Naive thymus-derived CD4-positive, alpha-beta T cell (primary cell): ENCODE measurements around the gene CCDC63. TPM values are rescaled to one million over a fixed set of nuclear protein-coding genes. Genes with fewer than 3 reads are reported as not detected.

Experiments used
- ATAC-seq: fragments of 150-1000 bp; cut with Tn5 transposase; 2 replicates; pipeline ENCODE4 v1.10.0; 2021; ENCODE audit warnings: mild to moderate bottlenecking, moderate library complexity
- CTCF ChIA-PET: fragments of 350-600 bp; sonication (Branson Sonifier 250); formaldehyde crosslinking; loops from one replicate; lab custom pipeline; 2021; ENCODE audit warnings: antibody characterized with exemption; lab: Charles Lee
- POLR2A ChIA-PET: fragments of 350-600 bp; sonication (Branson Sonifier 250); formaldehyde crosslinking; loops from one replicate; lab custom pipeline; 2021; ENCODE audit warnings: antibody characterized with exemption, inconsistent platforms; lab: Charles Lee
- DNase-seq, 9 donors: peaks; one replicate each; pipeline versions ENCODE4 v3.0.0 to v3.0.0-alpha.2; 2020 to 2022; ENCODE audit warnings: mixed read lengths in 1 of 9
- H3K27ac ChIP-seq: one replicate; pipeline ENCODE4 v1.7.0; 2013; ENCODE audit warnings: mild to moderate bottlenecking, low read depth, low read length, moderate library complexity
- H3K27me3 ChIP-seq, 2 donors: one replicate each; pipeline ENCODE4 v1.7.0; 2013; ENCODE audit warnings: low read length in 2 of 2, mild to moderate bottlenecking in 2 of 2, moderate library complexity in 2 of 2; ENCODE audit not compliant: control insufficient read depth in 2 of 2, insufficient read depth in 2 of 2
- H3K36me3 ChIP-seq, 3 experiments: 1 replicate in 2 of 3; 2 replicates in 1 of 3; pipeline ENCODE4 v1.7.0; 2013; ENCODE audit warnings: low read length in 3 of 3, mild to moderate bottlenecking in 3 of 3, moderate library complexity in 1 of 3; ENCODE audit not compliant: insufficient read depth in 3 of 3, control insufficient read depth in 2 of 3
- H3K4me1 ChIP-seq, 2 donors: one replicate each; pipeline ENCODE4 v1.7.0; 2013; ENCODE audit warnings: low read length in 2 of 2, mild to moderate bottlenecking in 2 of 2, moderate library complexity in 1 of 2; ENCODE audit not compliant: control insufficient read depth in 2 of 2, insufficient read depth in 2 of 2
- H3K4me3 ChIP-seq: 2 replicates; pipeline ENCODE4 v1.7.0; 2013; ENCODE audit warnings: mild to moderate bottlenecking, low read length
- H3K9me3 ChIP-seq, 3 experiments: 1 replicate in 2 of 3; 2 replicates in 1 of 3; pipeline ENCODE4 v1.7.0; 2013; ENCODE audit warnings: low read length in 3 of 3; ENCODE audit not compliant: control insufficient read depth in 2 of 3
- H3K27ac Mint-ChIP-seq, 9 donors: one replicate each; pipeline ENCODE4 v1.8.0; 2020 to 2022; ENCODE audit warnings: mixed read lengths in 9 of 9, mild to moderate bottlenecking in 8 of 9, moderate library complexity in 5 of 9, inconsistent platforms in 2 of 9
- H3K27me3 Mint-ChIP-seq, 5 donors: one replicate each; pipeline ENCODE4 v1.8.0; 2021 to 2022; ENCODE audit warnings: mixed read lengths in 5 of 5, mild to moderate bottlenecking in 1 of 5
- H3K36me3 Mint-ChIP-seq, 5 donors: one replicate each; pipeline ENCODE4 v1.8.0; 2020 to 2022; ENCODE audit warnings: mixed read lengths in 5 of 5, mild to moderate bottlenecking in 3 of 5, inconsistent platforms in 1 of 5
- H3K4me1 Mint-ChIP-seq, 7 donors: one replicate each; pipeline ENCODE4 v1.8.0; 2020 to 2022; ENCODE audit warnings: mixed read lengths in 7 of 7, mild to moderate bottlenecking in 3 of 7, inconsistent platforms in 1 of 7
- H3K4me3 Mint-ChIP-seq, 10 donors: one replicate each; pipeline ENCODE4 v1.8.0; 2020 to 2022; ENCODE audit warnings: mild to moderate bottlenecking in 10 of 10, mixed read lengths in 10 of 10, moderate library complexity in 6 of 10, inconsistent platforms in 2 of 10
- H3K9me3 Mint-ChIP-seq, 11 donors: one replicate each; pipeline ENCODE4 v1.8.0; 2020 to 2022; ENCODE audit warnings: mixed read lengths in 11 of 11, mild to moderate bottlenecking in 4 of 11, inconsistent platforms in 1 of 11, moderate library complexity in 1 of 11
- intact Hi-C, 2 donors: fragments of 100-400 bp; cut with micrococcal nuclease; formaldehyde crosslinking; loops; one replicate each; pipeline ENCODE4 v1.15.1; 2023
- polyA plus RNA-seq, 2 donors: library from polyadenylated mRNA; unstranded; fragments of 300-500 nt; fragmentation: Illumina TruSeq; gene quantifications; one replicate each; pipeline ENCODE4 v1.2.3, GENCODE V29; 2021
- total RNA-seq, 6 experiments: library from RNA in 5 of 6; stranded (reverse) in 5 of 6; gene quantifications; 1 replicate in 5 of 6; 2 replicates in 1 of 6; pipeline ENCODE4 v1.2.3 and lab custom pipeline; 2021 to 2026

The CCDC63 gene
- total and polyA plus RNA-seq, 7 experiments from 2014 or later: not detected

GRCh38 chr12:110927546-110927945, 80.8 kb downstream of the CCDC63 start:
- Mint-ChIP-seq H3K4me1 (no peaks in the 10 kb centered on the region), H3K36me3 (no peaks in the 10 kb centered on the region), H3K9me3 (no peaks in the 10 kb centered on the region), H3K4me3 (no peak overlapping the region), H3K27ac (no peak overlapping the region), H3K27me3 (peaks cover 0 to 5% (median 4%) of the 10 kb centered on the region in 5 donors)
- H3K36me3 ChIP-seq: no peaks in the 10 kb centered on the region
- no peak for ATAC-seq
- no peaks in the 10 kb centered on the region for H3K9me3 ChIP-seq
- H3K4me1 ChIP-seq: no peaks in the 10 kb centered on the region
- DNase-seq: no peak
- CTCF ChIA-PET: interaction anchor here (0.9 kb wide), 1 partner anchor 345 kb away, joined by 3 read pairs; no protein-coding TSS in a partner anchor
- no peak overlapping the region for H3K4me3 ChIP-seq
- H3K27me3 ChIP-seq: no peaks in the 10 kb centered on the region
- POLR2A ChIA-PET: interaction anchor here (0.6 kb wide), 1 partner anchor 34 kb away, joined by 3 read pairs; no protein-coding TSS in a partner anchor
- intact Hi-C loops: no loop called here
- H3K27ac ChIP-seq: no peak overlapping the region

- ChIA-PET POLR2A (no interaction called here), CTCF (no interaction called here)
- no peaks in the 10 kb centered on the region for H3K4me1 ChIP-seq
- H3K27ac ChIP-seq: no peak overlapping the region
- ATAC-seq: no peak
- DNase-seq: no peak
- H3K9me3 ChIP-seq: no peaks in the 10 kb centered on the region
- no peak overlapping the region for H3K27ac Mint-ChIP-seq
- no peak overlapping the region for H3K4me3 Mint-ChIP-seq
- no peaks in the 10 kb centered on the region for H3K9me3 Mint-ChIP-seq
- H3K36me3 ChIP-seq: no peaks in the 10 kb centered on the region
- H3K27me3 Mint-ChIP-seq: peaks cover 0 to 5% (median 4%) of the 10 kb centered on the region in 5 donors
- intact Hi-C loops: no loop called here
- no peaks in the 10 kb centered on the region for H3K36me3 Mint-ChIP-seq
- no peaks in the 10 kb centered on the region for H3K27me3 ChIP-seq
- no peak overlapping the region for H3K4me3 ChIP-seq
- no peaks in the 10 kb centered on the region for H3K4me1 Mint-ChIP-seq
Observed at GRCh38 chr12:110928700-110929099, 81.9 kb downstream of the CCDC63 start.

- H3K9me3 ChIP-seq: no peaks in the 10 kb centered on the region
- H3K4me3 ChIP-seq: no peak overlapping the region
- intact Hi-C loops: no loop called here
- H3K4me1 Mint-ChIP-seq: no peaks in the 10 kb centered on the region
- H3K27me3 Mint-ChIP-seq: peaks cover 4 to 10% (median 5%) of the 10 kb centered on the region in 5 donors
- H3K36me3 ChIP-seq: no peaks in the 10 kb centered on the region
- H3K27me3 ChIP-seq: no peaks in the 10 kb centered on the region
- ChIA-PET CTCF (no interaction called here), POLR2A (no interaction called here)
- H3K27ac Mint-ChIP-seq: no peak overlapping the region
- no peak for DNase-seq
- no peaks in the 10 kb centered on the region for H3K4me1 ChIP-seq
- H3K9me3 Mint-ChIP-seq: no peaks in the 10 kb centered on the region
- no peak overlapping the region for H3K4me3 Mint-ChIP-seq
- no peaks in the 10 kb centered on the region for H3K36me3 Mint-ChIP-seq
- no peak for ATAC-seq
- H3K27ac ChIP-seq: no peak overlapping the region
Observed at GRCh38 chr12:110929818-110930217, 83.0 kb downstream of the CCDC63 start.

- ChIA-PET CTCF (no interaction called here), POLR2A (no interaction called here)
- no peaks in the 10 kb centered on the region for H3K36me3 ChIP-seq
- Mint-ChIP-seq H3K36me3 (no peaks in the 10 kb centered on the region), H3K27me3 (peaks cover 0 to 10% (median 5%) of the 10 kb centered on the region in 5 donors), H3K4me1 (no peaks in the 10 kb centered on the region), H3K9me3 (no peaks in the 10 kb centered on the region), H3K4me3 (no peak overlapping the region), H3K27ac (no peak overlapping the region)
- H3K27me3 ChIP-seq: no peaks in the 10 kb centered on the region
- no peak overlapping the region for H3K4me3 ChIP-seq
- no peaks in the 10 kb centered on the region for H3K9me3 ChIP-seq
- DNase-seq (no peak), ATAC-seq (no peak)
- no peak overlapping the region for H3K27ac ChIP-seq
- H3K4me1 ChIP-seq: no peaks in the 10 kb centered on the region
- intact Hi-C loops: no loop called here
Observed at GRCh38 chr12:110930348-110931314, 83.8 kb downstream of the CCDC63 start.

- CTCF ChIA-PET: no interaction called here
Observed at GRCh38 chr12:110931315-110931728, 84.5 kb downstream of the CCDC63 start.

GRCh38 chr12:110932046-110932445, 85.3 kb downstream of the CCDC63 start:
- H3K9me3 Mint-ChIP-seq: no peaks in the 10 kb centered on the region
- ChIA-PET CTCF (interaction anchor here (0.6 kb wide), 1 partner anchor 185 kb away, joined by 3 read pairs; no protein-coding TSS in a partner anchor), POLR2A (no interaction called here)
- Histone ChIP-seq H3K27ac (no peak overlapping the region), H3K36me3 (no peaks in the 10 kb centered on the region), H3K4me1 (peaks cover 0 to 1% of the 10 kb centered on the region in 2 donors), H3K4me3 (no peak overlapping the region), H3K27me3 (no peaks in the 10 kb centered on the region), H3K9me3 (no peaks in the 10 kb centered on the region)
- H3K36me3 Mint-ChIP-seq: no peaks in the 10 kb centered on the region
- no peak overlapping the region for H3K4me3 Mint-ChIP-seq
- DNase-seq (no peak), ATAC-seq (no peak)
- peaks cover 2 to 16% (median 11%) of the 10 kb centered on the region in 5 donors for H3K27me3 Mint-ChIP-seq
- H3K27ac Mint-ChIP-seq: no peak overlapping the region
- intact Hi-C loops: no loop called here
- H3K4me1 Mint-ChIP-seq: peaks cover 0 to 3% (median 2%) of the 10 kb centered on the region in 7 donors

More at GRCh38 chr12:110931315-110931728, 84.5 kb downstream of the CCDC63 start:
- Histone ChIP-seq H3K9me3 (no peaks in the 10 kb centered on the region), H3K27me3 (no peaks in the 10 kb centered on the region), H3K36me3 (no peaks in the 10 kb centered on the region), H3K4me1 (no peaks in the 10 kb centered on the region), H3K27ac (no peak overlapping the region), H3K4me3 (no peak overlapping the region)
- Mint-ChIP-seq H3K27ac (no peak overlapping the region), H3K4me1 (no peaks in the 10 kb centered on the region), H3K36me3 (no peaks in the 10 kb centered on the region), H3K27me3 (peaks cover under 1 to 9% (median 8%) of the 10 kb centered on the region in 5 donors), H3K4me3 (no peak overlapping the region), H3K9me3 (no peaks in the 10 kb centered on the region)
- intact Hi-C loops: no loop called here
- no peak for ATAC-seq
- no peak for DNase-seq
- POLR2A ChIA-PET: no interaction called here
